ENCODE data around the gene AASDH.

Gene AASDH

GRCh38 chr4:56387023-56388001, at the start of gene AASDH:
TSS of gene AASDH (minus strand) at chr4:56387491. CDS start at chr4:56384299, 3,192 bp downstream.
- in situ Hi-C loops (cut with HindIII; ENCODE audit: low sequenced_read_pairs) = no loop called here

- in situ Hi-C loops (cut with HindIII; ENCODE audit: low sequenced_read_pairs) = no loop called here
Measured at GRCh38 chr4:56435140-56435926, 48.0 kb upstream of the AASDH start, which contains the start of gene PPAT. TSS of gene PPAT (minus strand) at chr4:56435615. CDS start at chr4:56435477, 138 bp downstream.

GRCh38 chr4:56434599-56435139, 47.4 kb upstream of the AASDH start:
- in situ Hi-C loops (cut with HindIII; ENCODE audit: low sequenced_read_pairs) = no loop called here

GRCh38 chr4:56433280-56433679, 46.0 kb upstream of the AASDH start:
- in situ Hi-C loops (cut with HindIII; ENCODE audit: low sequenced_read_pairs) = no loop called here

- in situ Hi-C loops (cut with HindIII; ENCODE audit: low sequenced_read_pairs) = no loop called here
Measured at GRCh38 chr4:56430203-56430602, 42.9 kb upstream of the AASDH start.

GRCh38 chr4:56427179-56427578, 39.9 kb upstream of the AASDH start:
- in situ Hi-C loops (cut with HindIII; ENCODE audit: low sequenced_read_pairs) = no loop called here

- in situ Hi-C loops (cut with HindIII; ENCODE audit: low sequenced_read_pairs) = no loop called here
Measured at GRCh38 chr4:56426273-56426672, 39.0 kb upstream of the AASDH start.

GRCh38 chr4:56425518-56425917, 38.2 kb upstream of the AASDH start:
- in situ Hi-C loops (cut with HindIII; ENCODE audit: low sequenced_read_pairs) = no loop called here

- in situ Hi-C loops (cut with HindIII; ENCODE audit: low sequenced_read_pairs) = no loop called here
Measured at GRCh38 chr4:56424697-56425514, 37.6 kb upstream of the AASDH start.

- in situ Hi-C loops (cut with HindIII; ENCODE audit: low sequenced_read_pairs) = no loop called here
Measured at GRCh38 chr4:56424176-56424575, 36.9 kb upstream of the AASDH start.

- in situ Hi-C loops (cut with HindIII; ENCODE audit: low sequenced_read_pairs) = no loop called here
Measured at GRCh38 chr4:56417396-56417795, 30.1 kb upstream of the AASDH start.

GRCh38 chr4:56416349-56416748, 29.1 kb upstream of the AASDH start:
- in situ Hi-C loops (cut with HindIII; ENCODE audit: low sequenced_read_pairs) = no loop called here

GRCh38 chr4:56414135-56414670, 26.9 kb upstream of the AASDH start:
- in situ Hi-C loops (cut with HindIII; ENCODE audit: low sequenced_read_pairs) = no loop called here

GRCh38 chr4:56410247-56411062, 23.2 kb upstream of the AASDH start:
- in situ Hi-C loops (cut with HindIII; ENCODE audit: low sequenced_read_pairs) = no loop called here

GRCh38 chr4:56409511-56410090, 22.3 kb upstream of the AASDH start:
- in situ Hi-C loops (cut with HindIII; ENCODE audit: low sequenced_read_pairs) = no loop called here

GRCh38 chr4:56408978-56409377, 21.7 kb upstream of the AASDH start:
- in situ Hi-C loops (cut with HindIII; ENCODE audit: low sequenced_read_pairs) = no loop called here

- in situ Hi-C loops (cut with HindIII; ENCODE audit: low sequenced_read_pairs) = no loop called here
Measured at GRCh38 chr4:56406151-56406550, 18.9 kb upstream of the AASDH start.

- in situ Hi-C loops (cut with HindIII; ENCODE audit: low sequenced_read_pairs) = no loop called here
Measured at GRCh38 chr4:56405016-56405415, 17.7 kb upstream of the AASDH start.

- in situ Hi-C loops (cut with HindIII; ENCODE audit: low sequenced_read_pairs) = no loop called here
Measured at GRCh38 chr4:56400560-56400959, 13.3 kb upstream of the AASDH start.

Data from endothelial cell of hepatic sinusoid (primary cell).